Prostate gland (tissue), 2 donors: ENCODE results near the gene PCIF1.

ENCODE experiments used
- CTCF ChIP-seq, 4 experiments: fragments of 200-600 bp in 2 of 4; fragments of 450-650 bp in 2 of 4; sonication (generic) in 2 of 4; IDR thresholded peaks; 1 replicate in 3 of 4; 2 replicates in 1 of 4; pipeline ENCODE4 v1.5.1; 2016 to 2019; ENCODE audit warnings: antibody characterized with exemption in 4 of 4, mild to moderate bottlenecking in 2 of 4, moderate library complexity in 2 of 4
- POLR2A ChIP-seq: fragments of 450-650 bp; IDR thresholded peaks from one replicate; pipeline ENCODE4 v1.6.1; 2016; ENCODE audit warnings: antibody characterized with exemption, mild to moderate bottlenecking
- POLR2AphosphoS5 ChIP-seq: sonication (generic); formaldehyde crosslinking; IDR thresholded peaks from one replicate; pipeline ENCODE4 v1.6.1; 2017; ENCODE audit warnings: antibody characterized with exemption

DNA sequence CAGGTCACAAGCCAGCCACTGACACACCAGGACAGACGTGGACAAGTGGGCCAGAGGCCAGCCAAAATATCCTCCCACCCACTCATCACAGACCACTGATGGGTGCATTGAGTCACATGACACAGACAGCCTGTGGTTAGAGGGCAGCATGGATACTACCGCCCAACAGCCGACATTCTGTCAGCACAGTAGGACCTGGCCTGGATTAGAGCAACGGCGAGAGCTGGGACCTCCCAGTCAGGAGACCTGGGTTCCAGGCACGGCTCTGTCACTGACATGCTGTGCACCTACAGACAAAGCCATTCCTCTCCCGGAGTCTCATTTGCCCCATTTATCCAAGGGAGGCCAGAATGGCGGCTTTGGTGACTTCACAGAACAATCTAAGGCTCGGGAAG is 29.5 kb downstream of the PCIF1 start:
- TF ChIP-seq CTCF (IDR thresholded peaks at IDR 0.05), result no peak
- TF ChIP-seq POLR2A, result no peak
- TF ChIP-seq POLR2AphosphoS5, result no peak
